Right lobe of liver (tissue), 6 donors: ENCODE data around the gene TIMP3. TPM values are rescaled to one million over a fixed set of nuclear protein-coding genes. Genes with fewer than 3 reads are reported as not detected.

ENCODE experiments used
- ATAC-seq, 4 donors: fragments of 200-7000 bp; cut with Tn5 transposase; one replicate each; pipeline ENCODE4 v1.9.1; 2020; ENCODE audit warnings: mild to moderate bottlenecking in 4 of 4, moderate library complexity in 4 of 4
- DNase-seq, 3 donors: peaks; one replicate each; pipeline ENCODE4 v3.0.0-alpha.2; 2020
- H3K27ac ChIP-seq, 3 donors: fragments of 200-600 bp; one replicate each; pipeline ENCODE4 v1.8.0; 2022
- H3K27me3 ChIP-seq, 2 donors: fragments of 200-600 bp; one replicate each; pipeline ENCODE4 v1.8.0; 2022
- H3K36me3 ChIP-seq, 4 donors: fragments of 200-600 bp; sonication (generic) in 1 of 4; one replicate each; pipeline versions ENCODE4 v1.5.1 to v1.8.0; 2017 to 2022; ENCODE audit warnings: control low read depth in 1 of 4
- H3K4me1 ChIP-seq, 4 donors: fragments of 200-600 bp; sonication (generic) in 1 of 4; one replicate each; pipeline versions ENCODE4 v1.5.1 to v1.8.0; 2017 to 2022; ENCODE audit warnings: control low read depth in 1 of 4
- H3K4me3 ChIP-seq, 3 donors: fragments of 200-600 bp; one replicate each; pipeline ENCODE4 v1.8.0; 2022
- H3K9me3 ChIP-seq, 4 donors: fragments of 200-600 bp; sonication (generic) in 1 of 4; one replicate each; pipeline versions ENCODE4 v1.5.1 to v1.8.0; 2017 to 2022; ENCODE audit warnings: control low read depth in 1 of 4
- CTCF ChIP-seq, 4 donors: fragments of 200-600 bp in 3 of 4; fragments of 450-650 bp in 1 of 4; IDR thresholded peaks; one replicate each; pipeline versions ENCODE4 v1.5.1 to v1.8.0; 2016 to 2022; ENCODE audit warnings: antibody characterized with exemption in 4 of 4, mild to moderate bottlenecking in 2 of 4
- POLR2A ChIP-seq: fragments of 450-650 bp; IDR thresholded peaks from one replicate; pipeline ENCODE4 v1.6.1; 2017; ENCODE audit warnings: antibody characterized with exemption, mild to moderate bottlenecking
- WGBS: methylation state at CpG from one replicate; pipeline ENCODE4 v1.1.6; 2018; ENCODE audit warnings: low coverage, low lambda C conversion rate; ENCODE audit not compliant: insufficient coverage; ENCODE audit errors: missing lambda C conversion rate; 5-methylcytosine and 5-hydroxymethylcytosine counted together
- intact Hi-C, 2 donors: fragments of 100-400 bp; cut with DNase I; formaldehyde crosslinking; loops; one replicate each; pipeline versions ENCODE4 v1.11.2 to v1.14.1; 2022
- total RNA-seq, 6 experiments: library from RNA; depleted of rRNA in 2 of 6; stranded (reverse); fragments of >200 nt in 2 of 6; fragmentation: NEBNext Ultra II Directional in 3 of 6; extraction: Animal tissue kit (Norgen Biotek cat#: 25700) in 3 of 6; gene quantifications; one replicate each; pipeline versions ENCODE4 v1.1.0 to v1.2.4, GENCODE V29; 2016 to 2023
- donor health status: DM: no; HTN: yes; CAD: no.
- donor health status: DM: no; HTN: no; CAD: no.
- donor health status: DM: no; HTN: no; CAD: no.
- donor health status: DM: no; HTN: yes; CAD: no.
- donor health status: DM: no; HTN: yes; CAD: no.

Gene TIMP3
- total RNA-seq, 6 experiments from 2014 or later, result 21.9 to 58.6 (median 52.7) TPM

GRCh38 chr22:32874976-32875375 lies 73.5 kb downstream of the TIMP3 start:
- ATAC-seq (peak in 1 of 4 donors; percentile 46), DNase-seq (no peak)
- no peak for TF ChIP-seq CTCF (IDR thresholded peaks at IDR 0.05)
- TF ChIP-seq POLR2A, result no peak
- 59% methylated on average over 7 of the region's 10 CpGs for WGBS
- no peaks in the 10 kb centered on the region for H3K27me3 ChIP-seq
- H3K9me3 ChIP-seq, result no peaks in the 10 kb centered on the region
- H3K4me1 ChIP-seq, result no peaks in the 10 kb centered on the region
- H3K36me3 ChIP-seq, result no peaks in the 10 kb centered on the region
- no peak overlapping the region for H3K27ac ChIP-seq
- no peak overlapping the region for H3K4me3 ChIP-seq
- intact Hi-C loops, result no loop called here

GRCh38 chr22:32876516-32876915 lies 75.0 kb downstream of the TIMP3 start:
- no peak overlapping the region for H3K27ac ChIP-seq
- no peaks in the 10 kb centered on the region for H3K36me3 ChIP-seq
- H3K4me1 ChIP-seq, result no peaks in the 10 kb centered on the region
- 89% methylated on average over 2 of the region's 2 CpGs for WGBS
- no peak for ATAC-seq
- intact Hi-C loops, result no loop called here
- H3K9me3 ChIP-seq, result no peaks in the 10 kb centered on the region
- H3K4me3 ChIP-seq, result no peak overlapping the region
- no peak for TF ChIP-seq POLR2A
- no peak for TF ChIP-seq CTCF (IDR thresholded peaks at IDR 0.05)
- H3K27me3 ChIP-seq, result no peaks in the 10 kb centered on the region
- no peak for DNase-seq

GRCh38 chr22:32877196-32877595 lies 75.7 kb downstream of the TIMP3 start:
- H3K9me3 ChIP-seq, result no peaks in the 10 kb centered on the region
- 73% methylated on average over 2 of the region's 3 CpGs for WGBS
- no peaks in the 10 kb centered on the region for H3K4me1 ChIP-seq
- H3K4me3 ChIP-seq, result no peak overlapping the region
- no peaks in the 10 kb centered on the region for H3K36me3 ChIP-seq
- H3K27me3 ChIP-seq, result no peaks in the 10 kb centered on the region
- ATAC-seq (no peak), DNase-seq (no peak)
- intact Hi-C loops, result no loop called here
- TF ChIP-seq POLR2A (no peak), CTCF (IDR thresholded peaks at IDR 0.05) (no peak)
- H3K27ac ChIP-seq, result no peak overlapping the region

- H3K4me1 ChIP-seq, result no peaks in the 10 kb centered on the region
- no peak for TF ChIP-seq CTCF (IDR thresholded peaks at IDR 0.05)
- TF ChIP-seq POLR2A, result no peak
- no peaks in the 10 kb centered on the region for H3K9me3 ChIP-seq
- H3K27me3 ChIP-seq, result no peaks in the 10 kb centered on the region
- no peaks in the 10 kb centered on the region for H3K36me3 ChIP-seq
- intact Hi-C loops, result no loop called here
- no peak overlapping the region for H3K27ac ChIP-seq
- DNase-seq, result no peak
- 60% methylated on average over 1 of the region's 1 CpG for WGBS
- no peak for ATAC-seq
- H3K4me3 ChIP-seq, result no peak overlapping the region
Measured at GRCh38 chr22:32879550-32879949, 78.0 kb downstream of the TIMP3 start.

GRCh38 chr22:32880061-32880460 lies 78.6 kb downstream of the TIMP3 start:
- ATAC-seq (no peak), DNase-seq (no peak)
- no peak overlapping the region for H3K27ac ChIP-seq
- intact Hi-C loops, result no loop called here
- 70% methylated on average over 1 of the region's 2 CpGs for WGBS
- no peaks in the 10 kb centered on the region for H3K36me3 ChIP-seq
- H3K27me3 ChIP-seq, result no peaks in the 10 kb centered on the region
- H3K4me3 ChIP-seq, result no peak overlapping the region
- H3K9me3 ChIP-seq, result no peaks in the 10 kb centered on the region
- TF ChIP-seq CTCF (IDR thresholded peaks at IDR 0.05) (no peak), POLR2A (no peak)
- H3K4me1 ChIP-seq, result no peaks in the 10 kb centered on the region
